GM18870 (cell line): ENCODE results near the gene ATRIP.

Experiments used
- ATAC-seq: cut with Tn5 transposase; IDR thresholded peaks from one replicate; pipeline ENCODE4 v1.9.1; 2021; ENCODE audit warnings: moderate library complexity; ENCODE audit not compliant: unreplicated experiment

The ATRIP gene

GRCh38 chr3:48409291-48410201, 37.0 kb upstream of the ATRIP start:
- ATAC-seq, result no peak

GRCh38 chr3:48410205-48411040, 36.1 kb upstream of the ATRIP start:
- no peak for ATAC-seq

DNA sequence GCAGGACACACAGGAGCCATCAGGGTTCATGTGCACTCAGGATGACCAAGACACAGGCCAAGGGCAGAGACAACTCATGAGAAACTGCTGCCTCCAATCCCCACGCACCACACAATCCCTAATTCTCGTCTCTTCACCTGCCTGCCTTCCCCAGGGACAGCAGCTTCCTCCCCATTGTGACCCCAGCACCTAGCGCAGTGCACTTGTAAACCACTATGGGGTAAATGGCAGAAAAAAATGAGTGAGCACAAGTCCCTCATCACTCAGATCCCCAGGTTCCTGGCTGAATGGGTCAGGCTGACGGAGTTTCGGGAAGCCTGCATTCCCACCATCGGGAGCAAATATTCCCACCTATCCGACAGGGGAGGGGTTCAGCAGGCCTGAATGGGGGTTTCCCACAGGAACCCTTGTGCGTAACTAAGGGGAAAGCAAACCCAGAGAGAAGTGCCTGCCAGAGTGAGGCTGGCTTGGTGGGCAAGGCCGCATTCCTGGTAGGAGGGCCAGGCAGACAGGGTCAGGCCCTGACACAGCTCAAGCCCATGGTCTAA, 35.4 kb upstream of the ATRIP start:
- ATAC-seq, result no peak

DNA sequence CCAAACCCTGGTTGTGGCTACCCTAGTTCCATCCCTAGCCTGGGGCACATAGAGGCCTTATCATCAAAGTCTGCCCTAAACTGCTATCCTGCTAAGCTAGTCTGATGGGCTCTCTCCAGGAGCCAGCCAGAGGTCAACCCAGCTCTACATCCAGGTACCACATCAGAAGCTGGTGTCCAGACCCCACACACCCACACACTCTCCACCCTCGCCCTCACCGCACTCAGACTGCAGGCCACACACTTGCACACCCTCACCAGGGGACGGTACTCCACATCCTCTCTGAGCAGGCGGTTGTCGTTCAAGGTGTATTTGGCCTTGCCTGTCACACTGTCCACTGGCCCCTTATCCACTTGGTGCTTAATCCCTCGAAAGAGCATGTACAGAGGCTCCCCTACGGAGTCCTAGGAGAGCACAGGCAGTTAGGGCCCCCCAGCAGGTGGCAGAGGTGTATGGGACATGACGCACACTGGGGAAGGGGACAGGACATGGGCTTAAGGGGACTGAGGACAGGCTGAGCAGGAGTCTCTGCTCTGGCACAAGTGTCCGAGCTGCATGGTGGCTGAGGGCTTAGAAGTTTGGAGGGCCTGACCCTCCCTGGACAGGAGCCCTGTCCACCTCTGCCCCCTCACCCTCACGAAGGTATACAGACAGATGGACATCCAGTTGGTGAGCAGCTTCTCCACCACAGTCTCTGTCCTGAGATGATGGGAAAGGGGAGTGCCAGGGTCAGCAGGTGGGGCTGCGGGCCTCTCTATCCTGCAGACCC, 34.7 kb upstream of the ATRIP start:
- no peak for ATAC-seq

- no peak for ATAC-seq
Measured at GRCh38 chr3:48412375-48413001, 34.0 kb upstream of the ATRIP start.

- no peak for ATAC-seq
Measured at GRCh38 chr3:48413086-48413485, 33.5 kb upstream of the ATRIP start.

- no peak for ATAC-seq
Measured at GRCh38 chr3:48413611-48414010, 32.9 kb upstream of the ATRIP start.

GRCh38 chr3:48414376-48415250, 31.9 kb upstream of the ATRIP start:
- no peak for ATAC-seq

DNA sequence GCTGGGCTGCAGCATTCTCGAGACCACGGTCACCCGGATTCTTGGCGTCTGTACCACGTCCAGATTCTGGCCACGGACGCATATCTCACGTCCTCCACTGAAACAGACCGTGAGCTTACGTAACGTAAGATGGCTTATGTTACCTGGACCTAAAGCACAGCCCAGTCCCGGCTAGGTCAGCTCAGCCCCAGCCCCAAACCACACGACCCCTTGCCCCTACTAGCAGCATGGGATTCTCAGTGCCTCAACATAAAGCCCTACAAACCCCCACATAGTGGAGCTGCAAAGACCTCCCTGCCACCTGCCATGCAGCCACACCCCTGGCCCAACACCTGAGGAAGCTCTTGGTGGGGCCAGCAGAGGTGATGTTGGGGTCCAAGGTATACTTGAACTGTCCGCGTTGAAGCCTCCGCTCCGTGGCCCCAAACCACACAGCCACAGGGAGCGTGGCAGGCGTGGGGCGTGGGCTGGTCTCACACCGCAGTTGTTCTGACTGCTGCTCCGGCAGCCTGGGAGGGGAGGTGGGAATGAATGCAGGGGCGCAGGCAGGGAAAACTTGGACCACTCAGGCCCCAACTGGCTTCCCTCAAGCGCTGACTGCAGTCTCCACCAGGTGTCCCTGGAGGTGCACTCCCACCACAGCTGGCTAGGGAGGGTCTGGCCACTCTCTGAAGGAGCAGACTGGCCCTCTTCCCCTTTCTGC, 31.1 kb upstream of the ATRIP start:
- ATAC-seq, result no peak

GRCh38 chr3:48416091-48416505, 30.4 kb upstream of the ATRIP start:
- no peak for ATAC-seq

DNA sequence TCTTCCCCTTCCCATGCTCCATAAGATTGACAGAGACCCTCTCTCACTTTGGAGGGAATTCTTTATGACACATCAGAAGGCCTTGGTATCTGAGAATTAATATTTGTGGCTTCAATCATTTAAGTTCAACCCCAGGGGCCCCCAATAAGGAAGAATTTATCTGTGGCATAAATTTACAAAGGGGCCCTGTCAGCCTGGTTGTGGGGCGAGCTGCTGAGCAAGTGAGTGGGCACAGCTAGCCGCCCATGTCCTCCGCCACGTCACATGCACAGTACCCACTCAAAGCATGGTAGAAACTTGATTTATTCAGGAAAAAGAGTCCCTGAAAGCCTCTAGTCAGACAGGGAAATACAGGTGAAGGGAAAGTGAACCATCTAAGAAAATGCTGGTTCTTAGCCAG, 30.0 kb upstream of the ATRIP start:
- no peak for ATAC-seq

GRCh38 chr3:48417529-48418108, 28.9 kb upstream of the ATRIP start:
- ATAC-seq, result no peak

GRCh38 chr3:48418140-48418539, 28.4 kb upstream of the ATRIP start:
- ATAC-seq, result no peak

- ATAC-seq, result no peak
Measured at GRCh38 chr3:48418651-48419050, 27.9 kb upstream of the ATRIP start.

DNA sequence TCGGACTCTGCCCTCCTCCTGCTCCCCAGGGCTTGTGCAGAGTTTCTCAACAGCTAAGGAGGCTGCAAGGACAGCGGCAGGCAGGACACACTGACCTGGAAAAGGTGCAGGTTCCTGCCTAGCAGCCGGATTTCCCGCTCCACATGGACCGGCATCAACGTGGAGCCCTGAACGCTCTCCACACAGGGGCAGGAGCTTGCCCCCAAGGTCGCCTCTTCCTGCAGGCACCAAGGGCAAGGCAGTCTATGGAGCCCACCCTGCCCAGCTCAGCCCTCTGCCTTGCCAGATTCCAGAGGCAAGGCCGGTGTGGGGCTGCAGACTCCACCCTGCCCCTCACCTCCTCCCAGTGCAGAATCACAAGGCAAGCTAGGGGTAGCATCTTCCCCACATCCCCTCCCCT, 27.4 kb upstream of the ATRIP start:
- ATAC-seq, result no peak

- no peak for ATAC-seq
Measured at GRCh38 chr3:48419597-48419996, 26.9 kb upstream of the ATRIP start.

- no peak for ATAC-seq
Measured at GRCh38 chr3:48420561-48420960, 26.0 kb upstream of the ATRIP start.

- no peak for ATAC-seq
Measured at GRCh38 chr3:48422272-48422671, 24.3 kb upstream of the ATRIP start.

GRCh38 chr3:48422681-48423080, 23.9 kb upstream of the ATRIP start:
- no peak for ATAC-seq
